Activated CD8-positive, alpha-beta memory T cell treated with anti-CD3 and anti-CD28 coated beads for 36 hours (primary cell): Measurements from ENCODE around the gene BBOF1. TPM values are rescaled to one million over a fixed set of nuclear protein-coding genes. Genes with fewer than 3 reads are reported as not detected.

Experiments
- CTCF ChIA-PET: fragments of 350-600 bp; sonication (Branson Sonifier 250); formaldehyde crosslinking; loops from one replicate; lab custom pipeline; 2021; ENCODE audit warnings: antibody characterized with exemption; lab: Charles Lee
- POLR2A ChIA-PET: fragments of 350-600 bp; sonication (Branson Sonifier 250); formaldehyde crosslinking; loops from one replicate; lab custom pipeline; 2021; ENCODE audit warnings: antibody characterized with exemption; lab: Charles Lee
- total RNA-seq, 2 experiments: library from RNA; stranded (reverse); gene quantifications; one replicate each; pipeline ENCODE4 v1.2.3, GENCODE V29; 2021

Gene BBOF1
- total RNA-seq, 2 experiments from 2014 or later: 2.0 to 2.7 TPM

- ChIA-PET CTCF (interaction anchor here (0.8 to 1.4 kb wide), 2 partner anchors 19 to 233 kb away, joined by 3 read pairs; no protein-coding TSS in a partner anchor), POLR2A (interaction anchor here (0.7 kb wide), 1 partner anchor 65 kb away, joined by 3 read pairs; no protein-coding TSS in a partner anchor)
These were observed 969 bp upstream of the BBOF1 start for GRCh38 chr14:74018174-74018585.

- POLR2A ChIA-PET: interaction anchor here (0.6 to 1.2 kb wide), 6 partner anchors 70 to 422 kb away, joined by 3 to 6 read pairs (median 4); partner anchors contain the start of genes COQ6 and FAM161B
- CTCF ChIA-PET: interaction anchor here (0.6 to 1.4 kb wide), 4 partner anchors 68 to 232 kb away, joined by 3 to 4 read pairs (median 3); no protein-coding TSS in a partner anchor
These were observed 424 bp downstream of the BBOF1 start for GRCh38 chr14:74019408-74020137.

DNA sequence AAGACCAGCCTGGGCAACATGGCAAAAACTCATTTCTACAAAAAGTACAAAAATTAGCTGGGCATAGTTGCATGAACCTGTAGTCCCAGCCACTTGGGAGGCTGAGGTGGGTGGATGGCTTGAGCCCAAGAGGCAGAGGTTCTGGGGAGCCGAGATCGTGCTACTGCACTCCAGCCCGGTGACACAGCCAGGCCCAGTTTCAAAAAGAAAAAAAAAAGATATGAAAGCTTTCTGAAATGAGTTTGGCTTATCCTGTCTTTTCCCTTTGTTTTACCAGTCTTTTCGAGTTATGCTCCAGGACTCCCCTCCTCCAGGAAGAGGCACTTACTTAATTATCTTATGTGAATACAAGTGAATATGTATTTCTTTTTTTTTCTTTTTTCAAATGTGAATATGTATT is 3.2 kb downstream of the BBOF1 start:
- ChIA-PET CTCF (no interaction called here), POLR2A (no interaction called here)

- ChIA-PET CTCF (no interaction called here), POLR2A (no interaction called here)
These were observed 10.0 kb downstream of the BBOF1 start for GRCh38 chr14:74029136-74029535.

DNA sequence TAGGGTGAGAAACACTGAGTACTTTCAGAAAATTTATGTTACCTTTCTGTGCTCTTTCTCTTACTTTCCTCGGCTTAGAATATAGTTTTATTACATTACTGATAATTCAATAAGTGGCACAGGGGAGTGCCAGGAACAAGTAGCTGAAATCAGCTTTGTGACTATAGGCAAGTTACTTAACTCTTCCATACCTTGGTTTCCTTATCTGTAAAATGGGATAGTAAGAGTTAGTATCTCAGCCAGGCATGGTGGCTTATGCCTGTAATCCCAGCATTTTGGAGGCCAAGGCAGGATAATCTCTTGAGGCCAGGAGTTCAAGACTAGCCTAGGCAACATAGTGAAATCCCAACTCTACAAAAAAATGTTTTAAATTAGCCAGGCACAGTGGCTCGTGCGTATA is 15.4 kb downstream of the BBOF1 start:
- CTCF ChIA-PET: interaction anchor here (0.6 to 1.0 kb wide), 3 partner anchors 46 to 674 kb away, joined by 3 to 4 read pairs (median 3); no protein-coding TSS in a partner anchor
- POLR2A ChIA-PET: interaction anchor here (0.7 kb wide), 1 partner anchor 1222 kb away, joined by 3 read pairs; no protein-coding TSS in a partner anchor

DNA sequence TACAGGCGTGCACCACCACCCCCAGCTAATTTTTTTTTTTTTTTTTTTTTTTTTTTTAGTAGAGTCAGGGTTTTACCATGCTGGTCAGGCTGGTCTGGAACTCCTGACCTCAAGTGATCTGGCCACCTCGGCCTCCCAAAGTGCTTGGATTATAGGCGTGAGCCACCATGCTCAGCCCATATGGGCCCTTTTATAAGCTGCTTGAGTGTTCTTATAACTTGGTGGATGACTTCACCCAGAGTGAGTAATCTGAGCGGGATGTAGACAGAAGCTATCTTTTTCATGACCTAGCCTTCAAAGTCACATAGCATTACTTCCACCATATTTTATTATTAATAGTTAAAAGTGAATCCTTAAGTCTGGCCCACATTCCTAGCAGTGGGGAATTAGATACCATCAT is 16.4 kb downstream of the BBOF1 start:
- POLR2A ChIA-PET: no interaction called here
- CTCF ChIA-PET: interaction anchor here (0.6 to 1.0 kb wide), 2 partner anchors 47 to 76 kb away, joined by 3 to 4 read pairs; no protein-coding TSS in a partner anchor

- CTCF ChIA-PET: interaction anchor here (0.6 to 1.0 kb wide), 2 partner anchors 20 to 210 kb away, joined by 3 read pairs; no protein-coding TSS in a partner anchor
- POLR2A ChIA-PET: no interaction called here
These were observed 19.1 kb downstream of the BBOF1 start for GRCh38 chr14:74038020-74038859.

- POLR2A ChIA-PET: no interaction called here
- CTCF ChIA-PET: no interaction called here
These were observed 23.1 kb downstream of the BBOF1 start for GRCh38 chr14:74042296-74042695.

- POLR2A ChIA-PET: no interaction called here
- CTCF ChIA-PET: no interaction called here
These were observed 26.4 kb downstream of the BBOF1 start for GRCh38 chr14:74045522-74045921.

DNA sequence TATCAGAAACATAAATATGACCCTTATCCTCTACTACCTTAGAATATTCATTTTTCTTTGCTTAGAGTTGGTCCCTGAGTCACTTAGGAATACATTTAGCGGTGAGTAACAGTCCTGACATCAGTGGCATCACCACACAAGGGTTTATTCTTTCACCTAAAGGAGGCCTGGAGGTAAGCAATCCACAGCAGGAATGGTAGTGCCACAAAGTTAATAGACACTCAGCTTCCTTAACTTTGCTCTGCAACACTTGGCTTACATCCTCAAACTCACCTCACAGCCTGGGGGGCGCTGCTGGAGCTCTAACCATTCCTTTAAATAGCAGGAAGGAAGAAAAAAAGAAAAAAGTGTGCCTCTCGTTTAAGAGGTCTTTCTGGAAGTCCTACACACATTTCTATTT is 29.1 kb downstream of the BBOF1 start:
- POLR2A ChIA-PET: no interaction called here
- CTCF ChIA-PET: interaction anchor here (0.6 kb wide), 1 partner anchor 44 kb away, joined by 3 read pairs; no protein-coding TSS in a partner anchor

GRCh38 chr14:74049876-74050495 is 30.8 kb downstream of the BBOF1 start:
- ChIA-PET POLR2A (no interaction called here), CTCF (no interaction called here)

DNA sequence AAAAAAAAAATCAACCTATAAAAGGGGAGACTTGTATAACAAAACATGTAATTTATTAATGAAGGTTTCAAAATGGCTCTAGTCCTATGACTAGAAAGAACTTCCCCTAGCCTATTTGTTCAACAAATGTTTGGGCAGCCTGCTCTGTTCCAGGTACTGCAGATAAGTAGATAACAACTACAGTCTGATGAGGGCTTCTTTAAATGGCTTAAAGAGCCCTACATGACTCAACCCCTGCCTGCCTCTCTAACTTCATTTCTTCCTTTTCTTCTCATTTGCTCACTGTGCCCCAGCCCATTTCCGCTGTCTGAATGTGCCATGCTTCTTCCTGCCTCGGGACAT is 43.6 kb downstream of the BBOF1 start:
- CTCF ChIA-PET: no interaction called here
- POLR2A ChIA-PET: no interaction called here

DNA sequence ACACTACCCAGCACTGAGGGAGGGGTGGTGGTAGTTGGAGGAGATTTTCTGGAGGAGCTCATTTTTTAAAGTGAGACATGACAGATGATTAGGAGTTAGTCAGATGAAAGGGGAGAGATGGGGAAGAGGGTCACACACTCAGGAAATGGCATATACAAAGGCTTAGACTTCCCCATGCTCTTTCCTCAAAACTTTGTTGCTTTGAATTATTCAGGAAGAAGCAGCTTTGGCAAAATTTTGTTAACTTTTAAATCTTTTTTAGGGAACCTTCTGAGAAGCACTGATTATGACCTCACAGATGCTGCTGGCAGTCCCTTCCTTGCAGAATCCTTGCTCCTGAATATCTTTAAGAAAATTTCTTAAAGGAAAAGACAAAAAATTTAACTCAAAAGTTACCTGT is 45.3 kb downstream of the BBOF1 start:
- POLR2A ChIA-PET: no interaction called here

GRCh38 chr14:74064883-74065282 is 45.7 kb downstream of the BBOF1 start:
- CTCF ChIA-PET: no interaction called here
- POLR2A ChIA-PET: no interaction called here

More for the DNA sequence above, 45.3 kb downstream of the BBOF1 start:
- CTCF ChIA-PET: no interaction called here

- ChIA-PET POLR2A (no interaction called here), CTCF (no interaction called here)
These were observed 46.8 kb downstream of the BBOF1 start for GRCh38 chr14:74065746-74066575.

GRCh38 chr14:74077401-74077800 is 58.3 kb downstream of the BBOF1 start:
- POLR2A ChIA-PET: interaction anchor here (0.6 kb wide), 2 partner anchors 126 to 508 kb away, joined by 3 to 4 read pairs; partner anchors contain the start of gene ACOT2
- CTCF ChIA-PET: no interaction called here

GRCh38 chr14:74080820-74081460 is 61.8 kb downstream of the BBOF1 start:
- ChIA-PET CTCF (no interaction called here), POLR2A (no interaction called here)

- ChIA-PET POLR2A (interaction anchor here (0.6 kb wide), 1 partner anchor 817 kb away, joined by 7 read pairs; no protein-coding TSS in a partner anchor), CTCF (no interaction called here)
These were observed 62.3 kb downstream of the BBOF1 start for GRCh38 chr14:74081491-74081890.
